ENCODE results near the gene MYOM1.

Gene MYOM1

DNA sequence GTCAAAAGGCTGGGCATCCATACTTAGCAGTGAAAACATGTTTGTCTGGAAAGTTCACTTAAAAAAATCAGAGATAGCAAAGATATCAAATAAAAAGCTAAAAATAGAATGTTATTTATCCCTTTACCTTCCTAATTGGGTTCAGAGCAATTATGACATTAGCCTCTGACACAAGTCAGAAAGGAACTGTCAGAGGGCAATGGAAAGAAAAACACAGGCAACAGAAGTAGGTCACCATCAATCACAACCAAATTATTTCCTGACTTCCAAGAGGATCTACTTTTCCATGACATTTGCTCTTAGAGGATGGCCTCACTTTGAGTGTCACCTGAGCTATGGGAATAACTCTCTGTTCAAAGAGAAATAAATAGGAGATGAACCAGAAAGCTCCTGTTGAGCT is 27.5 kb downstream of the MYOM1 start:
- H2AFZ ChIP-seq, result no peak overlapping the region
- H3K27ac ChIP-seq, result no peak overlapping the region
- no peak overlapping the region for H3K4me3 ChIP-seq (ENCODE audit: low read depth, low read length)
- H3K27me3 ChIP-seq (ENCODE audit: control insufficient read depth, insufficient read depth, low read length), result no peaks in the 10 kb centered on the region
- no peaks in the 10 kb centered on the region for H3K9me3 ChIP-seq (ENCODE audit: control insufficient read depth, low read length)
- no peak overlapping the region for H3K4me2 ChIP-seq (ENCODE audit: low read length)
- H3K9ac ChIP-seq, result no peak overlapping the region
- no peak for TF ChIP-seq CTCF (IDR thresholded peaks at IDR 0.05)
- no peaks in the 10 kb centered on the region for H3K36me3 ChIP-seq (ENCODE audit: control insufficient read depth, insufficient read depth, low read length)
- no peaks in the 10 kb centered on the region for H3K4me1 ChIP-seq
- no peaks in the 10 kb centered on the region for H3K79me2 ChIP-seq

- TF ChIP-seq CTCF (IDR thresholded peaks at IDR 0.05), result no peak
- H2AFZ ChIP-seq, result no peak overlapping the region
- no peaks in the 10 kb centered on the region for H3K9me3 ChIP-seq (ENCODE audit: control insufficient read depth, low read length)
- no peaks in the 10 kb centered on the region for H3K27me3 ChIP-seq (ENCODE audit: control insufficient read depth, insufficient read depth, low read length)
- H3K4me1 ChIP-seq, result no peaks in the 10 kb centered on the region
- no peak overlapping the region for H3K9ac ChIP-seq
- no peaks in the 10 kb centered on the region for H3K36me3 ChIP-seq (ENCODE audit: control insufficient read depth, insufficient read depth, low read length)
- H3K79me2 ChIP-seq, result no peaks in the 10 kb centered on the region
- no peak overlapping the region for H3K4me3 ChIP-seq (ENCODE audit: low read depth, low read length)
- no peak overlapping the region for H3K4me2 ChIP-seq (ENCODE audit: low read length)
- no peak overlapping the region for H3K27ac ChIP-seq
Measured at GRCh38 chr18:3190610-3191009, 29.2 kb downstream of the MYOM1 start.

- Histone ChIP-seq H3K9me3 (ENCODE audit: control insufficient read depth, low read length) (no peaks in the 10 kb centered on the region), H3K4me3 (ENCODE audit: low read depth, low read length) (no peak overlapping the region), H3K4me1 (no peaks in the 10 kb centered on the region), H3K4me2 (ENCODE audit: low read length) (no peak overlapping the region), H3K9ac (no peak overlapping the region), H3K36me3 (ENCODE audit: control insufficient read depth, insufficient read depth, low read length) (no peaks in the 10 kb centered on the region), H3K27me3 (ENCODE audit: control insufficient read depth, insufficient read depth, low read length) (no peaks in the 10 kb centered on the region), H3K79me2 (no peaks in the 10 kb centered on the region), H2AFZ (no peak overlapping the region), H3K27ac (no peak overlapping the region)
- TF ChIP-seq CTCF (IDR thresholded peaks at IDR 0.05), result no peak
Measured at GRCh38 chr18:3189884-3190283, 29.9 kb downstream of the MYOM1 start.

GRCh38 chr18:3186678-3187658 is 32.8 kb downstream of the MYOM1 start:
- H3K27ac ChIP-seq, result no peak overlapping the region
- H3K4me2 ChIP-seq (ENCODE audit: low read length), result no peak overlapping the region
- no peaks in the 10 kb centered on the region for H3K36me3 ChIP-seq (ENCODE audit: control insufficient read depth, insufficient read depth, low read length)
- no peak overlapping the region for H2AFZ ChIP-seq
- H3K9me3 ChIP-seq (ENCODE audit: control insufficient read depth, low read length), result no peaks in the 10 kb centered on the region
- no peak for TF ChIP-seq CTCF (IDR thresholded peaks at IDR 0.05)
- H3K9ac ChIP-seq, result no peak overlapping the region
- H3K27me3 ChIP-seq (ENCODE audit: control insufficient read depth, insufficient read depth, low read length), result no peaks in the 10 kb centered on the region
- no peak overlapping the region for H3K4me3 ChIP-seq (ENCODE audit: low read depth, low read length)
- H3K4me1 ChIP-seq, result peaks cover 12% of the 10 kb centered on the region
- no peaks in the 10 kb centered on the region for H3K79me2 ChIP-seq

Data from parathyroid adenoma (tissue), 2 donors.